Astrocyte (in vitro differentiated cells and primary cell): Measurements from ENCODE around the gene BMAL2.

ENCODE experiments used
- CTCF ChIP-seq: IDR thresholded peaks from 2 replicates; pipeline ENCODE4 v1.5.1; 2011; ENCODE audit warnings: low read depth, mild to moderate bottlenecking, inconsistent platforms, low read length, moderate library complexity; ENCODE audit not compliant: insufficient read depth
- EZH2 ChIP-seq: IDR thresholded peaks from 2 replicates; pipeline ENCODE4 v1.6.1; 2012; ENCODE audit warnings: mild to moderate bottlenecking, low read length, inconsistent platforms; ENCODE audit not compliant: insufficient read depth

GRCh38 chr12:27382171-27382795 is 49.6 kb downstream of the BMAL2 start:
- TF ChIP-seq CTCF (no peak), EZH2 (no peak)
